Left ventricle myocardium inferior (tissue), 1 donor: Measurements from ENCODE around the gene PBX4. TPM values are rescaled to one million over a fixed set of nuclear protein-coding genes. Genes with fewer than 3 reads are reported as not detected.

Experiments used
- DNase-seq: peaks from one replicate; pipeline ENCODE4 v3.0.0-alpha.2; 2020
- H3K27ac ChIP-seq: fragments of 200-600 bp; replicated peaks from 2 replicates; pipeline ENCODE4 v1.8.0; 2021
- H3K27me3 ChIP-seq: fragments of 200-600 bp; 2 replicates; pipeline ENCODE4 v1.8.0; 2021; ENCODE audit warnings: low read depth
- H3K36me3 ChIP-seq: fragments of 200-600 bp; 2 replicates; pipeline ENCODE4 v1.8.0; 2021
- H3K4me1 ChIP-seq: fragments of 200-600 bp; 2 replicates; pipeline ENCODE4 v1.8.0; 2021
- H3K4me3 ChIP-seq: fragments of 200-600 bp; 2 replicates; pipeline ENCODE4 v1.8.0; 2021; ENCODE audit warnings: mild to moderate bottlenecking, moderate library complexity
- H3K9me3 ChIP-seq: fragments of 200-600 bp; replicated peaks from 2 replicates; pipeline ENCODE4 v1.8.0; 2021
- CTCF ChIP-seq: fragments of 200-600 bp; IDR thresholded peaks from 2 replicates; pipeline ENCODE4 v1.8.0; 2021; ENCODE audit warnings: antibody characterized with exemption, mild to moderate bottlenecking, borderline replicate concordance
- intact Hi-C: fragments of 100-400 bp; cut with micrococcal nuclease; formaldehyde crosslinking; loops from one replicate; pipeline ENCODE4 v1.11.0; 2022
- total RNA-seq: library from RNA; stranded (reverse); fragmentation: NEBNext Ultra II Directional; extraction: Animal tissue kit (Norgen Biotek cat#: 25700); gene quantifications from one replicate; pipeline ENCODE4 v1.2.1, GENCODE V29; 2021
- donor health status: DM: no; HTN: yes; CAD: no; lungs with severe emphysema.

The PBX4 gene
- total RNA-seq, 1 donor from 2014 or later, result not detected

- H3K27me3 ChIP-seq, result peaks cover 58% of the 10 kb centered on the region
- no peaks in the 10 kb centered on the region for H3K36me3 ChIP-seq
- peak within 1 kb of the TSS; percentile 60 for H3K4me3 ChIP-seq
- H3K4me1 ChIP-seq, result peaks cover 40% of the 10 kb centered on the region
- no peak for TF ChIP-seq CTCF
- intact Hi-C loops, result loop anchor here (10.0 kb wide), 1 partner anchor 397 kb away; no protein-coding TSS in a partner anchor
- H3K27ac ChIP-seq, result no peak within 1 kb of the TSS
- DNase-seq, result peak; percentile 49
- H3K9me3 ChIP-seq, result no peaks in the 10 kb centered on the region
Observed at GRCh38 chr19:19538061-19538784, 80.3 kb downstream of the PBX4 start, which contains the start of gene CILP2. CILP2 (plus strand) TSS chr19:19538265; CDS start chr19:19538350, 85 bp downstream.

- TF ChIP-seq CTCF, result no peak
- Histone ChIP-seq H3K27me3 (peaks cover 50% of the 10 kb centered on the region), H3K4me1 (peaks cover 42% of the 10 kb centered on the region), H3K4me3 (peak overlapping the region; percentile 60), H3K9me3 (no peaks in the 10 kb centered on the region), H3K36me3 (no peaks in the 10 kb centered on the region), H3K27ac (no peak overlapping the region)
- no peak for DNase-seq
- intact Hi-C loops, result loop anchor here (10.0 kb wide), 1 partner anchor 397 kb away; no protein-coding TSS in a partner anchor
Observed at GRCh38 chr19:19537075-19538048, 81.1 kb downstream of the PBX4 start.

- Histone ChIP-seq H3K4me1 (peaks cover 36% of the 10 kb centered on the region), H3K4me3 (no peak overlapping the region), H3K9me3 (no peaks in the 10 kb centered on the region), H3K36me3 (no peaks in the 10 kb centered on the region), H3K27me3 (peaks cover 32% of the 10 kb centered on the region), H3K27ac (no peak overlapping the region)
- no peak for DNase-seq
- intact Hi-C loops, result loop anchor here (10.0 kb wide), 1 partner anchor 399 kb away; no protein-coding TSS in a partner anchor
- TF ChIP-seq CTCF, result no peak
Observed at GRCh38 chr19:19535311-19536191, 82.9 kb downstream of the PBX4 start.

GRCh38 chr19:19534556-19535265 is 83.8 kb downstream of the PBX4 start:
- Histone ChIP-seq H3K4me3 (no peak overlapping the region), H3K27me3 (peaks cover 23% of the 10 kb centered on the region), H3K4me1 (peaks cover 29% of the 10 kb centered on the region), H3K9me3 (no peaks in the 10 kb centered on the region), H3K36me3 (no peaks in the 10 kb centered on the region), H3K27ac (no peak overlapping the region)
- intact Hi-C loops, result loop anchor here (10.0 kb wide), 1 partner anchor 400 kb away; no protein-coding TSS in a partner anchor
- no peak for TF ChIP-seq CTCF
- DNase-seq, result no peak
